Muscle layer of colon (tissue), 2 donors: ENCODE results near the gene AK8.

Experiments
- H3K27ac ChIP-seq: one replicate; pipeline ENCODE4 v1.7.0; 2013; ENCODE audit warnings: low read depth, mild to moderate bottlenecking, low read length, moderate library complexity
- H3K27me3 ChIP-seq, 2 donors: one replicate each; pipeline ENCODE4 v1.7.0; 2013; ENCODE audit warnings: low read length in 2 of 2, mild to moderate bottlenecking in 2 of 2; ENCODE audit not compliant: insufficient read depth in 2 of 2, control insufficient read depth in 1 of 2
- H3K36me3 ChIP-seq: one replicate; pipeline ENCODE4 v1.7.0; 2013; ENCODE audit warnings: mild to moderate bottlenecking, low read length; ENCODE audit not compliant: insufficient read depth
- H3K4me1 ChIP-seq: one replicate; pipeline ENCODE4 v1.7.0; 2013; ENCODE audit warnings: mild to moderate bottlenecking, low read length; ENCODE audit not compliant: insufficient read depth
- H3K4me3 ChIP-seq, 2 donors: one replicate each; pipeline ENCODE4 v1.7.0; 2013; ENCODE audit warnings: low read length in 2 of 2, low read depth in 1 of 2, mild to moderate bottlenecking in 1 of 2, moderate library complexity in 1 of 2
- H3K9ac ChIP-seq: one replicate; pipeline ENCODE4 v1.7.0; 2013; ENCODE audit warnings: low read length
- H3K9me3 ChIP-seq: one replicate; pipeline ENCODE4 v1.7.0; 2013; ENCODE audit warnings: mild to moderate bottlenecking, low read length
- donor health status: abdominal sarcoma.
- donor health status: Adenocarcinoma of cecum.

The AK8 gene

DNA sequence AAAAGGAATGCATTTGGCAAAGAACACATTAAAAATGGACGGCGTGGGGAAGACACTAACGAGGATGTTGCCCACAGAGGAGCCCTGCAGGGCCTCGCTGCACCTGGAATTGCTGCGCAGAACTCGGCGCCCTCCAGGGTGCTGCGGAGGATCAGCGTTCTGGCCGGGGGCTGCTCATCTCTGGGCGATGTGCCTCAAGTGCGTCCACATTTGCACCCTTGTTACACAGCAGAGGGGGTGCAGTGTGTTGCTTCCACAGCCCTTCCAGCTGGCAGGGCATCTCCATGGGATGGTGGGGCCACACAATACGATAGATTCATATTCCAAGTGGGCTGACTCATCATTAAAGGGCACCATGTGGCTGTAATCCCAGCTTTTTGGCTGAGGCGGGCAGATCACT is 63.1 kb downstream of the AK8 start:
- H3K36me3 ChIP-seq = no peaks in the 10 kb centered on the region
- no peaks in the 10 kb centered on the region for H3K9me3 ChIP-seq
- no peak overlapping the region for H3K4me3 ChIP-seq
- no peaks in the 10 kb centered on the region for H3K4me1 ChIP-seq
- no peak overlapping the region for H3K9ac ChIP-seq
- H3K27me3 ChIP-seq = no peaks in the 10 kb centered on the region
- no peak overlapping the region for H3K27ac ChIP-seq

GRCh38 chr9:132813115-132813771 is 64.8 kb downstream of the AK8 start:
- no peak overlapping the region for H3K9ac ChIP-seq
- H3K36me3 ChIP-seq = no peaks in the 10 kb centered on the region
- no peaks in the 10 kb centered on the region for H3K4me1 ChIP-seq
- no peak overlapping the region for H3K4me3 ChIP-seq
- no peak overlapping the region for H3K27ac ChIP-seq
- H3K9me3 ChIP-seq = no peaks in the 10 kb centered on the region
- no peaks in the 10 kb centered on the region for H3K27me3 ChIP-seq

GRCh38 chr9:132811985-132812384 is 66.1 kb downstream of the AK8 start:
- H3K4me1 ChIP-seq = no peaks in the 10 kb centered on the region
- no peaks in the 10 kb centered on the region for H3K9me3 ChIP-seq
- no peak overlapping the region for H3K27ac ChIP-seq
- no peak overlapping the region for H3K4me3 ChIP-seq
- H3K36me3 ChIP-seq = no peaks in the 10 kb centered on the region
- no peak overlapping the region for H3K9ac ChIP-seq
- H3K27me3 ChIP-seq = no peaks in the 10 kb centered on the region

DNA sequence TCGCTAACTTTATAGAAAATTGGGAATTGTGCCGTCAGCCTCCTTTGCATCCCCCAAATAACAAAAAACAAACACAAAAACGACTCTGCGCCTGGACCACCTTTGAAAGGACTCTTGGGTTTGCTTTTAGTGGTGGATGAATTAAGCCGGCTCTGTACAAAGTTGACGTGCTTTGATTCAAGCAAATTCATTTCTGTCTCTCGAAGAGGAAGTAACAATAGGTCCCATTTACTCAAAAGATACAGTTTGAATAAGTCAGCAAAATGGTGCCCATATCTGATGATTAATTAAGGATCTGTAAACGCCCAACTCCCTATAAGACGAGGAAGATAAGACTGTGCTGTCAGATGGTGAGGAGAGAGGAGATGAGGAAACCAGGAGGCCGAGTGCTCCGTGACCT is 67.8 kb downstream of the AK8 start:
- no peaks in the 10 kb centered on the region for H3K36me3 ChIP-seq
- H3K4me3 ChIP-seq = no peak overlapping the region
- no peaks in the 10 kb centered on the region for H3K9me3 ChIP-seq
- H3K27me3 ChIP-seq = no peaks in the 10 kb centered on the region
- no peaks in the 10 kb centered on the region for H3K4me1 ChIP-seq
- H3K9ac ChIP-seq = no peak overlapping the region
- no peak overlapping the region for H3K27ac ChIP-seq

- no peak overlapping the region for H3K27ac ChIP-seq
- no peak overlapping the region for H3K4me3 ChIP-seq
These were observed 68.3 kb downstream of the AK8 start for GRCh38 chr9:132809677-132810271.

DNA sequence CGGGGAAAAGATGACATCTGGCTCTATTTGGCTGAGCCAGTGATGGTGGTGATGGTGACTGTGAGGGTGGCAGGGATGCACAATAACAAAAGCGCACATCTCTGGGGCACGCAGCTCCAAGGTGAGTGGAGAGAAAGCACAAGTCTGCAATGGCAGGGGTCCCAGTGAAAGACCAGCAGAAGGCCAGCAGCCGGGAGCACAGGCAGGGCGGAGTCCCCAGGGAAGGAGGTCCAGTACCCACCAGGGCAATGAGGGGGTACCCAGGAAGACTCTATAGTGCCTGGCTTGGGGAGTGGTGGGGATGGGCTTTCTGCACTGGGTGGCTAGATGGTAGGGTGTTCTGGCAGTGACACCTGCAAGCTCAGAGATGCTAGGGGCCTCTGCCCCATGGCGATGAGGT is 69.4 kb downstream of the AK8 start:
- Histone ChIP-seq H3K27me3 (no peaks in the 10 kb centered on the region), H3K27ac (no peak overlapping the region), H3K9me3 (no peaks in the 10 kb centered on the region), H3K36me3 (no peaks in the 10 kb centered on the region), H3K4me1 (no peaks in the 10 kb centered on the region), H3K9ac (no peak overlapping the region), H3K4me3 (no peak overlapping the region)

More at GRCh38 chr9:132809677-132810271, 68.3 kb downstream of the AK8 start:
- Histone ChIP-seq H3K36me3 (no peaks in the 10 kb centered on the region), H3K27me3 (no peaks in the 10 kb centered on the region), H3K9ac (no peak overlapping the region), H3K4me1 (no peaks in the 10 kb centered on the region), H3K9me3 (no peaks in the 10 kb centered on the region)

- Histone ChIP-seq H3K4me1 (no peaks in the 10 kb centered on the region), H3K9me3 (no peaks in the 10 kb centered on the region), H3K9ac (no peak overlapping the region), H3K27me3 (peaks cover 0 to 2% of the 10 kb centered on the region in 2 donors), H3K36me3 (no peaks in the 10 kb centered on the region), H3K27ac (no peak overlapping the region), H3K4me3 (no peak overlapping the region)
These were observed 71.2 kb downstream of the AK8 start for GRCh38 chr9:132806723-132807421.

- Histone ChIP-seq H3K9me3 (no peaks in the 10 kb centered on the region), H3K9ac (no peak overlapping the region), H3K27me3 (peaks cover 0 to 6% of the 10 kb centered on the region in 2 donors), H3K4me3 (no peak overlapping the region), H3K27ac (no peak overlapping the region), H3K4me1 (no peaks in the 10 kb centered on the region), H3K36me3 (no peaks in the 10 kb centered on the region)
These were observed 71.8 kb downstream of the AK8 start for GRCh38 chr9:132806306-132806705.

- Histone ChIP-seq H3K4me1 (peaks cover 7% of the 10 kb centered on the region), H3K4me3 (no peak overlapping the region), H3K36me3 (no peaks in the 10 kb centered on the region), H3K27me3 (peaks cover 0 to 6% of the 10 kb centered on the region in 2 donors), H3K9ac (no peak overlapping the region), H3K27ac (no peak overlapping the region), H3K9me3 (no peaks in the 10 kb centered on the region)
These were observed 73.3 kb downstream of the AK8 start for GRCh38 chr9:132804576-132805295.

- Histone ChIP-seq H3K9me3 (no peaks in the 10 kb centered on the region), H3K36me3 (no peaks in the 10 kb centered on the region), H3K9ac (no peak overlapping the region), H3K4me3 (no peak overlapping the region), H3K4me1 (peaks cover 11% of the 10 kb centered on the region), H3K27ac (no peak overlapping the region), H3K27me3 (peaks cover 0 to 6% of the 10 kb centered on the region in 2 donors)
These were observed 75.8 kb downstream of the AK8 start for GRCh38 chr9:132802121-132802795.

DNA sequence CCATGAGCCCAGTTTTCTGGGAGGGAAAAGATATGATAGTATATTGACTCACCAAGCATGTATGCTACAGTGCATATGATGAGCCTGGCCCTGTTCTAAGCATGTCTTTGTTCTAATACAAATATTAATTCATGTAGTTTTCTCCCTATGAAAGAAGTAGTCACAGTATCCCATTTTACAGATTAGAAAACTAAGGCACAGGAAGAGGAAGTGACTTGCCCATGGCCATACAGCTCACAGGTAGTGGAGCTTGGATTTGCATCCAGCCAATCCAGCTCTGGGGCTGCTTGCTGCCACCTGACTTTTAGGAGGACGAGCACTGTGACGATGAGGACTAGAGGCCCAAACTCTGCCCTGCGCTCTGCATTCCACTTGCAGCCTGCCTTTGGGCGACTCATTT is 76.4 kb downstream of the AK8 start:
- H3K4me1 ChIP-seq = peaks cover 11% of the 10 kb centered on the region
- no peaks in the 10 kb centered on the region for H3K36me3 ChIP-seq
- H3K4me3 ChIP-seq = no peak overlapping the region
- peaks cover 0 to 6% of the 10 kb centered on the region in 2 donors for H3K27me3 ChIP-seq
- H3K9me3 ChIP-seq = no peaks in the 10 kb centered on the region
- no peak overlapping the region for H3K9ac ChIP-seq
- no peak overlapping the region for H3K27ac ChIP-seq
